ENCODE results near the gene NFASC. TPM values are rescaled to one million over a fixed set of nuclear protein-coding genes. Genes with fewer than 3 reads are reported as not detected.

Gene NFASC
- total and polyA plus RNA-seq, 2 donors (not counting 3 experiments of a cell fraction or from before 2014, with no cell fraction given), result not detected

- ChIA-PET POLR2A (no interaction called here), CTCF (no interaction called here)
- Histone ChIP-seq H3K27me3 (ENCODE audit: control insufficient read depth in 2 of 2, insufficient read depth in 2 of 2, low read length in 2 of 2) (no peaks in the 10 kb centered on the region), H3K27ac (ENCODE audit: insufficient read depth, low read depth, low read length) (no peak overlapping the region), H3K4me2 (ENCODE audit: insufficient read depth, low read length) (no peak overlapping the region), H3K9me3 (replicated peaks; ENCODE audit: control insufficient read depth, insufficient read depth, low read length) (no peaks in the 10 kb centered on the region), H2AFZ (ENCODE audit: low read depth, low read length) (no peak overlapping the region), H3K4me1 (ENCODE audit: control insufficient read depth, extremely low read depth, insufficient read depth, low read length) (no peaks in the 10 kb centered on the region), H3K9me1 (replicated peaks; ENCODE audit: control insufficient read depth, extremely low read depth, insufficient read depth, low read length) (no peaks in the 10 kb centered on the region), H3K36me3 (ENCODE audit: control insufficient read depth in 2 of 2, extremely low read depth in 1 of 2, insufficient read depth in 2 of 2, low read length in 2 of 2) (no peaks in the 10 kb centered on the region), H3K79me2 (ENCODE audit: control insufficient read depth, insufficient read depth, low read length) (no peaks in the 10 kb centered on the region), H3K4me3 (replicated peaks in 1 of 3; ENCODE audit: insufficient read depth in 1 of 3, low read depth in 1 of 3, low read length in 3 of 3) (no peak overlapping the region), H4K20me1 (replicated peaks; ENCODE audit: control insufficient read depth, extremely low read depth, insufficient read depth, low read length) (no peaks in the 10 kb centered on the region), H3K9ac (replicated peaks; ENCODE audit: extremely low read depth, insufficient read depth, low read length) (no peak overlapping the region)
- intact Hi-C loops (cut with micrococcal nuclease) (no loop called here), dilution Hi-C loops (cut with MboI; ENCODE audit: extremely low pct_ligation_motif_present, low sequenced_read_pairs) (no loop called here)
- no peak for DNase-seq (ENCODE audit: low read depth, low spot score)
- no TSS peak for BruUV-seq (replicated peaks)
- no peak for FAIRE-seq
- TF ChIP-seq EZH2 (IDR thresholded peaks at IDR 0.05; ENCODE audit: borderline replicate concordance, low read depth, low read length, severe bottlenecking) (no peak), GATA2 (IDR thresholded peaks at IDR 0.05; ENCODE audit: insufficient read depth, insufficient read length, low read depth, low read length) (no peak), MYC (IDR thresholded peaks at IDR 0.05; ENCODE audit: low read depth, low read length) (no peak), POLR2A (IDR thresholded peaks at IDR 0.05; ENCODE audit: low read depth, low read length) (no peak), FOS (IDR thresholded peaks at IDR 0.05; ENCODE audit: borderline replicate concordance, insufficient read depth, low read length) (no peak), CTCF (IDR thresholded peaks at IDR 0.05; ENCODE audit: extremely low read depth in 1 of 2, insufficient read depth in 1 of 2, low read depth in 1 of 2, low read length in 2 of 2) (no peak), JUN (IDR thresholded peaks at IDR 0.05; ENCODE audit: borderline replicate concordance, insufficient read depth, insufficient read length, low read depth) (no peak), POLR2AphosphoS5 (IDR thresholded peaks at IDR 0.05; ENCODE audit: insufficient read depth, low read depth, low read length) (no peak), MAX (IDR thresholded peaks at IDR 0.05; ENCODE audit: insufficient read depth, insufficient read length) (no peak)
Measured at GRCh38 chr1:204846546-204846945, 24.1 kb upstream of the NFASC start.
